HAP-1 (cell line): ENCODE data around the gene ARHGEF1.
A peak's percentile ranks its signal among the peaks of the same experiment; 100 is the strongest.
"Not testable (repeated sequence)": the region's sequence is repeated elsewhere in the genome, so short reads cannot be mapped to it uniquely, and the experiment has no call there.

ENCODE experiments used
- DNase-seq, 2 experiments: peaks; one replicate each; pipeline ENCODE4 v3.0.0-alpha.2; 2016 to 2020; ENCODE audit warnings: low spot score in 2 of 2
- H3K27me3 ChIP-seq: fragments of 250-450 bp; sonication (Bioruptor Pico); 2 replicates; pipeline ENCODE4 v1.5.1; 2020; ENCODE audit warnings: low read depth, mild to moderate bottlenecking, moderate library complexity
- H3K36me3 ChIP-seq: fragments of 250-450 bp; sonication (Bioruptor Pico); replicated peaks from 2 replicates; pipeline ENCODE4 v1.5.1; 2020; ENCODE audit warnings: mild to moderate bottlenecking
- H3K4me1 ChIP-seq: fragments of 250-450 bp; sonication (Bioruptor Pico); 2 replicates; pipeline ENCODE4 v1.5.1; 2020; ENCODE audit warnings: mild to moderate bottlenecking
- H3K4me3 ChIP-seq: fragments of 250-450 bp; sonication (Bioruptor Pico); 2 replicates; pipeline ENCODE4 v1.5.1; 2020; ENCODE audit warnings: mild to moderate bottlenecking, moderate library complexity
- H3K9me3 ChIP-seq: fragments of 250-450 bp; sonication (Bioruptor Pico); 2 replicates; pipeline ENCODE4 v1.5.1; 2020; ENCODE audit warnings: mild to moderate bottlenecking, moderate library complexity
- in situ Hi-C: fragments of 300-500 bp; cut with MboI; formaldehyde crosslinking; loops from 3 replicates; pipeline ENCODE4 v1.14.3; 2020; ENCODE audit warnings: low sequenced_read_pairs, inconsistent platforms, mixed read lengths

The ARHGEF1 gene

GRCh38 chr19:41936416-41936850, 53.4 kb downstream of the ARHGEF1 start:
- in situ Hi-C loops, result no loop called here
- no peaks in the 10 kb centered on the region for H3K4me1 ChIP-seq
- H3K9me3 ChIP-seq, result no peaks in the 10 kb centered on the region
- H3K4me3 ChIP-seq, result no peak overlapping the region
- H3K27me3 ChIP-seq, result peaks cover 39% of the 10 kb centered on the region
- no peaks in the 10 kb centered on the region for H3K36me3 ChIP-seq
- DNase-seq, result no peak

GRCh38 chr19:41936961-41937360, 54.0 kb downstream of the ARHGEF1 start:
- no peak for DNase-seq
- Histone ChIP-seq H3K9me3 (no peaks in the 10 kb centered on the region), H3K4me1 (no peaks in the 10 kb centered on the region), H3K4me3 (no peak overlapping the region), H3K36me3 (no peaks in the 10 kb centered on the region), H3K27me3 (peaks cover 39% of the 10 kb centered on the region)
- in situ Hi-C loops, result no loop called here

GRCh38 chr19:41937525-41938468, 54.8 kb downstream of the ARHGEF1 start:
- DNase-seq, result no peak
- peaks cover 31% of the 10 kb centered on the region for H3K27me3 ChIP-seq
- H3K4me1 ChIP-seq, result no peaks in the 10 kb centered on the region
- H3K36me3 ChIP-seq, result no peaks in the 10 kb centered on the region
- no peak overlapping the region for H3K4me3 ChIP-seq
- no peaks in the 10 kb centered on the region for H3K9me3 ChIP-seq
- in situ Hi-C loops, result no loop called here

- DNase-seq, H3K4me1 ChIP-seq, in situ Hi-C loops, H3K4me3 ChIP-seq, H3K9me3 ChIP-seq, H3K36me3 ChIP-seq: not testable (repeated sequence)
- peaks cover 23% of the 10 kb centered on the region for H3K27me3 ChIP-seq
Measured at GRCh38 chr19:41939209-41939608, 56.2 kb downstream of the ARHGEF1 start.

GRCh38 chr19:41939861-41940730, 57.1 kb downstream of the ARHGEF1 start:
- in situ Hi-C loops, result no loop called here
- Histone ChIP-seq H3K27me3 (peaks cover 21% of the 10 kb centered on the region), H3K36me3 (no peaks in the 10 kb centered on the region), H3K4me1 (no peaks in the 10 kb centered on the region), H3K4me3 (no peak overlapping the region), H3K9me3 (no peaks in the 10 kb centered on the region)
- DNase-seq, result no peak

GRCh38 chr19:41940731-41941409, 57.9 kb downstream of the ARHGEF1 start:
- H3K4me3 ChIP-seq, result no peak overlapping the region
- H3K9me3 ChIP-seq, result no peaks in the 10 kb centered on the region
- in situ Hi-C loops, result no loop called here
- H3K4me1 ChIP-seq, result no peaks in the 10 kb centered on the region
- no peaks in the 10 kb centered on the region for H3K36me3 ChIP-seq
- peaks cover 16% of the 10 kb centered on the region for H3K27me3 ChIP-seq
- DNase-seq, result no peak

- Histone ChIP-seq H3K4me1 (no peaks in the 10 kb centered on the region), H3K4me3 (no peak overlapping the region), H3K36me3 (no peaks in the 10 kb centered on the region), H3K9me3 (no peaks in the 10 kb centered on the region), H3K27me3 (peaks cover 9% of the 10 kb centered on the region)
- DNase-seq, result no peak
- in situ Hi-C loops, result no loop called here
Measured at GRCh38 chr19:41941410-41942202, 58.6 kb downstream of the ARHGEF1 start.

GRCh38 chr19:41944336-41944735, 61.4 kb downstream of the ARHGEF1 start:
- no peak for DNase-seq
- in situ Hi-C loops, result no loop called here
- H3K4me3 ChIP-seq, result no peak overlapping the region
- H3K36me3 ChIP-seq, result no peaks in the 10 kb centered on the region
- H3K27me3 ChIP-seq, result no peaks in the 10 kb centered on the region
- no peaks in the 10 kb centered on the region for H3K9me3 ChIP-seq
- H3K4me1 ChIP-seq, result no peaks in the 10 kb centered on the region

- no peak for DNase-seq
- Histone ChIP-seq H3K9me3 (no peaks in the 10 kb centered on the region), H3K4me1 (no peaks in the 10 kb centered on the region), H3K27me3 (no peaks in the 10 kb centered on the region), H3K36me3 (no peaks in the 10 kb centered on the region), H3K4me3 (no peak overlapping the region)
- in situ Hi-C loops, result no loop called here
Measured at GRCh38 chr19:41945135-41945766, 62.3 kb downstream of the ARHGEF1 start.

GRCh38 chr19:41947091-41947490, 64.1 kb downstream of the ARHGEF1 start:
- Histone ChIP-seq H3K27me3 (no peaks in the 10 kb centered on the region), H3K4me1 (no peaks in the 10 kb centered on the region), H3K9me3 (no peaks in the 10 kb centered on the region), H3K36me3 (no peaks in the 10 kb centered on the region), H3K4me3 (no peak overlapping the region)
- no peak for DNase-seq
- in situ Hi-C loops, result no loop called here

- Histone ChIP-seq H3K27me3 (no peaks in the 10 kb centered on the region), H3K4me1 (no peaks in the 10 kb centered on the region), H3K36me3 (no peaks in the 10 kb centered on the region; the same call in 1 of the 2 replicates), H3K4me3 (no peak overlapping the region), H3K9me3 (no peaks in the 10 kb centered on the region)
- peak; percentile 20 to 93 for DNase-seq
- in situ Hi-C loops, result no loop called here
Measured at GRCh38 chr19:41951686-41952172, 68.7 kb downstream of the ARHGEF1 start.

- Histone ChIP-seq H3K4me3 (no peak overlapping the region), H3K27me3 (no peaks in the 10 kb centered on the region), H3K36me3 (peaks cover 5% of the 10 kb centered on the region; the same call in 1 of the 2 replicates), H3K9me3 (no peaks in the 10 kb centered on the region), H3K4me1 (peaks cover 10% of the 10 kb centered on the region)
- in situ Hi-C loops, result no loop called here
- DNase-seq, result no peak
Measured at GRCh38 chr19:41955521-41955920, 72.5 kb downstream of the ARHGEF1 start.
